Fibroblast of skin of left biceps (primary cell): Measurements from ENCODE around the gene GRB10.
"Not testable (repeated sequence)": the region's sequence is repeated elsewhere in the genome, so short reads cannot be mapped to it uniquely, and the experiment has no call there.

Source experiments
- DNase-seq, 2 experiments: peaks; one replicate each; pipeline ENCODE4 v3.0.0-alpha.2; 2013; ENCODE audit warnings: low read depth in 2 of 2

GRB10 gene

GRCh38 chr7:50584386-50584785, 198.3 kb downstream of the GRB10 start:
- DNase-seq = no peak

- DNase-seq = not testable (repeated sequence)
These were observed 199.4 kb downstream of the GRB10 start for GRCh38 chr7:50583295-50583694.

- not testable (repeated sequence) for DNase-seq
These were observed 200.4 kb downstream of the GRB10 start for GRCh38 chr7:50582271-50582670.

GRCh38 chr7:50580666-50581065, 202.0 kb downstream of the GRB10 start:
- not testable (repeated sequence) for DNase-seq

GRCh38 chr7:50580057-50580456, 202.6 kb downstream of the GRB10 start:
- no peak for DNase-seq

- not testable (repeated sequence) for DNase-seq
These were observed 204.6 kb downstream of the GRB10 start for GRCh38 chr7:50578105-50578504.

- DNase-seq = no peak
These were observed 205.1 kb downstream of the GRB10 start for GRCh38 chr7:50577569-50577968.

GRCh38 chr7:50576388-50576787, 206.3 kb downstream of the GRB10 start:
- DNase-seq = not testable (repeated sequence)

- DNase-seq = no peak
These were observed 214.9 kb downstream of the GRB10 start for GRCh38 chr7:50567715-50568261.

GRCh38 chr7:50565977-50566376, 216.7 kb downstream of the GRB10 start:
- no peak for DNase-seq

- DNase-seq = no peak
These were observed 217.2 kb downstream of the GRB10 start for GRCh38 chr7:50565559-50565916.

- DNase-seq = no peak
These were observed 217.8 kb downstream of the GRB10 start, which contains the start of gene DDC for GRCh38 chr7:50564640-50565558. Gene DDC (minus strand): TSS chr7:50565405. CDS start chr7:50544085, 21,320 bp downstream.

GRCh38 chr7:50564171-50564570, 218.5 kb downstream of the GRB10 start:
- DNase-seq = no peak

- DNase-seq = no peak
These were observed 220.6 kb downstream of the GRB10 start for GRCh38 chr7:50562136-50562535.

GRCh38 chr7:50560865-50561351, 221.8 kb downstream of the GRB10 start:
- DNase-seq = no peak

GRCh38 chr7:50559881-50560280, 222.8 kb downstream of the GRB10 start:
- DNase-seq = no peak

GRCh38 chr7:50558294-50559053, 224.2 kb downstream of the GRB10 start:
- no peak for DNase-seq

- DNase-seq = no peak
These were observed 225.6 kb downstream of the GRB10 start for GRCh38 chr7:50557099-50557498.

- no peak for DNase-seq
These were observed 226.3 kb downstream of the GRB10 start for GRCh38 chr7:50556247-50556991.

GRCh38 chr7:50555594-50556140, 227.0 kb downstream of the GRB10 start:
- DNase-seq = no peak
